SH-SY5Y (cell line): ENCODE measurements around the gene CUL7.

Source experiments
- GATA2 ChIP-seq: IDR thresholded peaks from 2 replicates; pipeline ENCODE4 v1.6.1; 2011; ENCODE audit warnings: mild to moderate bottlenecking, low read depth, low read length
- GATA3 ChIP-seq: IDR thresholded peaks from 2 replicates; pipeline ENCODE4 v1.6.1; 2011; ENCODE audit warnings: low read depth, mild to moderate bottlenecking, low read length, moderate library complexity

DNA sequence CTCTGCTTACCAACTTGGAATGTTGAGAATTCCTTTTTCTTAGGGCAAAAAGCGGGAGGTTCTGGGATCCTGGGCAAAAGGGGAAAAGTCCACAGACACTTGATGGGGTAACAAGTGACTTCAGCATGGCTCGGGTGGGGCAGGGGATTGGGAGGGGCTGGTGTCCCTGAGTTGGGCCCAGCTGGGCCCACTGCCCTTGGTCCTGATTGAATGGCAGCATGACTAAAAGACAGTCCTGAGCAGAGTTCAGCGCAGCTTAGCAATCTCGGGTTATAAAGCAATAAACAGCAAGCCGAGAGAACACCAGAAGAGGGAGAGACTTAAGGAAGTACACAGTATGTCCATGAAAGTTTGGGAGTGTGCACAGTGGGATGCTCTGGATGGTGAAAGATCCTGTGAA is 63.7 kb downstream of the CUL7 start:
- TF ChIP-seq GATA2 (no peak), GATA3 (no peak)
